GM23338 (cell line): ENCODE results near the gene R3HCC1L.

Experiments used
- CREB1 ChIP-seq: fragments of 250-450 bp; sonication (Bioruptor Pico); IDR thresholded peaks from 2 replicates; pipeline ENCODE4 v1.5.0; 2020; ENCODE audit warnings: low read depth, mild to moderate bottlenecking, moderate library complexity
- CTCF ChIP-seq, 2 experiments: fragments of 200-600 bp in 1 of 2; sonication (generic) in 1 of 2; conservative IDR thresholded peaks; 2 replicates each; pipeline versions ENCODE4 v1.5.1 to v1.6.1; 2016 to 2017; ENCODE audit warnings: antibody characterized with exemption in 2 of 2, low read depth in 2 of 2, mild to moderate bottlenecking in 2 of 2, moderate library complexity in 1 of 2
- ETS1 ChIP-seq: IDR thresholded peaks from 2 replicates; pipeline ENCODE4 v1.6.1; 2016; ENCODE audit warnings: antibody characterized with exemption
- EZH2 ChIP-seq: fragments of 200-600 bp; sonication (generic); IDR thresholded peaks from one replicate; pipeline ENCODE4 v1.8.0; 2017; ENCODE audit warnings: antibody characterized with exemption, mild to moderate bottlenecking, low read depth; ENCODE audit not compliant: unreplicated experiment
- EZH2phosphoT487 ChIP-seq: fragments of 200-600 bp; sonication (generic); IDR thresholded peaks from one replicate; pipeline ENCODE4 v1.8.1; 2018; ENCODE audit warnings: antibody characterized with exemption; ENCODE audit not compliant: unreplicated experiment
- POLR2AphosphoS5 ChIP-seq: IDR thresholded peaks from 2 replicates; pipeline ENCODE4 v1.6.1; 2016; ENCODE audit warnings: antibody characterized with exemption, low read depth
- REST ChIP-seq: IDR thresholded peaks from one replicate; pipeline ENCODE4 v1.6.1; 2018; ENCODE audit warnings: antibody characterized with exemption; ENCODE audit not compliant: unreplicated experiment

GRCh38 chr10:98168147-98168546 is 33.7 kb downstream of the R3HCC1L start:
- no peak for TF ChIP-seq CTCF (conservative IDR thresholded peaks at IDR 0.05; ENCODE audit: low read depth in 2 of 2)
- TF ChIP-seq EZH2, result no peak
- no peak for TF ChIP-seq POLR2AphosphoS5
- TF ChIP-seq ETS1, result no peak
- no peak for TF ChIP-seq CREB1 (CRISPR knock-in tag)
- TF ChIP-seq REST, result no peak
- TF ChIP-seq EZH2phosphoT487, result no peak
